Stimulated activated CD4-positive, alpha-beta T cell treated with anti-CD3 and anti-CD28 coated beads, Interleukin-15, amount 100 ng/mL, for 1 hour (primary cell): ENCODE data around the gene KIAA1671.
A peak's percentile ranks its signal among the peaks of the same experiment; 100 is the strongest.

ENCODE experiments used
- DNase-seq, 2 donors: peaks; one replicate each; pipeline ENCODE4 v3.0.0-alpha.2; 2020; ENCODE audit warnings: low read depth in 1 of 2, low spot score in 1 of 2

The KIAA1671 gene

DNA sequence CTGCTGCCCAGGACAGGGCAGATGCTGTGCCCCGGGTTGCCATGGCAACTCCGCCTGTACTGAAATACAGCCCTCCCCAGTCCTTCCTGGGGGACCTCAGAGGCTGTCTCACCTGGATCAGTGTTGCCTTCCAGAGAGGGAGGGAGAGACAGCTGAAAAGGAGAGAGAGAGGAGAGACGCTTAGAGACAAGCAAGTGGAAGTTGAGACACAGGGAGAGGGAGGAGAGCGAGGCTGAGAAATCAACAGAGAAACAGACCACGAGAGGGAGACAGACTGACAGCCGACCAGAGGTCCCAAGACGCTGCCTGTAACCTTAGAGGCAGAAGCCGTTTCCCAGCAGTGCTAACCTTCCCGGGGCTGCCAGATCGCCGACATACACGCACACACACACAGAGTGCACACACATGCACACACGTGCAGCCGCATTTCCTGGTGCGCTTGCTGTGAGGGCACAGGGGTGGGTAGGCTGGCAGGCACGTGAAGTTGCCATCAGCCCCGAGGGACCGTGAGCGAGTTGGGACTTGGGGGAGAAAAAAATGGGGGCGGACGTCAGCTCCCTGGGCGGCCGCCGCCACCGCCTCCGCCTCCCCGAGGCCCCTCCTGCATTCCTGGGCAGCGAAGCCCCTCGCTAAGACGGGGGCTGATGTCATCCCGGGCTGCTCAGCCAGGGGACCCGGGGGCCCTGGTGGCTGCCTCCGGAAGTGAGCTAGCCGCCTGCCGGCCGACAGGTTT lies 158.5 kb downstream of the KIAA1671 start:
- DNase-seq: peak; percentile 14 to 16

DNA sequence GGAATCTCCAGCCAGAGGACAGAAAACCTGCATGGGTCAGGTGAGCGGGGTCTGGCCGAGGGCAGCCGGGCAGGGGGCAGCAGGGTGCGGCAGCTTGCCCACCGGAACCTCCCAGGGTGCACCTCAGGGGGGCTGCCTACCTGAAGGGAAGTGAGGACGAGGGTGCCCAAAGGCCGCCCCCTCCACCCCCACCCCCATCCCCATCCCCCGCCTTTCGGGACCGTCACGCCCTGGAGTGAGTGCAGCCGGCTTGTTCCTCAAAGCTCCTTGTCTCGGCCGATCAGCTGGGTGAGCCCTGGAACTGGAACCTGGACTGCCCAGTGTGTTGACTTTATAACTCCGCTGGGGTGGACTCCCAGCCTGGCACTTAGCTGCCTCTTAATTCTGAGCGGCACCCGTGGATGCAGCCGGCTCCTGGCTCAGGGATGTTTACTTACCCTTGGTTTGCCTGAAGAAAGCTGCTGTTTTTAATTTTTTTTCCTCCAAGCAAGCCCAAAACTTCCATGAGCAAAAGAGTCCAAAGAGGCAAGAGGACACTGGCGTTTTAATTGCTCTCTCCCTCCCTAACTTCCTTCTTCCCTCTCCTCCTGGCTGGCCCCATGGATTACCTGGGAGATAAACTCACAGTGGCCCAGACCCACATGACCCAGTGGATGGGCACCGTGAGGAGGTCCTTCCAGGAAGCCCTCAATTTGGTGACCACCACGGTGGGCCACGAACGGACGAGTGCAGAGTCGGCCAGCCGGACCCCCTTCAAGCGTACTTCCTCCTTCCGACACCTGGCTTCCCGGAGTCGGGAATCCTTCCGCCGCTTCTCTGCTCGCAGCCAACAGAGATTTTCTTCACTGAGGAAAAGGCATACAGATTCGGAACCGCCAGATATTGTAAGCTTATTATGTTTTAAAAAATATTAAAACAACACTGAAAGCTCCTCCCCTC lies 159.3 kb downstream of the KIAA1671 start:
- DNase-seq: no peak

DNA sequence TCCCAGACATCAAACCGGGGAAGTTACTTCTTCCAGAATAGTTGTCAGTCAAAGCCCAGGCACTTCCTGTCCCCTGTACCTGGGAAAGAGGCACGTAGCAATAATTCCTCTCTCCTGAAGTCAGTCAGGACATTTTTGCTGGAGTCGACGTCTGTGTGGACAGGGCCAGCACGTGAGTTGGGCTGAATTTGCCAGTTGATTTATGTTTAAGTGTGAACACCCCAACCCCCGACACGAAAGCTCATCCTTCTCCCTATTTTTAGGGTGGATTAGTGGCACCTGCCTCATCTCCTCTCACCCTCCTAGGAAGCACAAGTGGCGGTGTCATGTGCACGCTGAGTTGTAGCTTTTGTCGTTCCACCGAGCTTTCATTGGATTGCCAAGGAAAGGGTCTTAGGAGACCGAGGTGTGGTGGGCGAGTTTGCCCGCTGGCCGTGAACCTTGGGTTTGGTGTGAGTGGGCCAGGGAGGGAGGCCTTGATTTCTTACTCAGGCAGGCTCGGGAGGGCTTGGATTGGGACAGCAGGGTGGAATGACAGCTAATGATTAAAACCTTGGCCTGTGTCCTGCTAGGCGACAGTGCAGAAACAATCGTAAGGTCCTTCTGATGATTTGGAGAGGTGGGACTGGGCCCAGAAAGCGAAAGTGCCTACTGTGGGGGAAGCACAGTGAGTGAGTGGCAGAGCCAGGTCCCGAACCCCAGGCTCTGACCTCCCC lies 160.2 kb downstream of the KIAA1671 start:
- DNase-seq: no peak

GRCh38 chr22:25113316-25113721 lies 160.8 kb downstream of the KIAA1671 start:
- no peak for DNase-seq

DNA sequence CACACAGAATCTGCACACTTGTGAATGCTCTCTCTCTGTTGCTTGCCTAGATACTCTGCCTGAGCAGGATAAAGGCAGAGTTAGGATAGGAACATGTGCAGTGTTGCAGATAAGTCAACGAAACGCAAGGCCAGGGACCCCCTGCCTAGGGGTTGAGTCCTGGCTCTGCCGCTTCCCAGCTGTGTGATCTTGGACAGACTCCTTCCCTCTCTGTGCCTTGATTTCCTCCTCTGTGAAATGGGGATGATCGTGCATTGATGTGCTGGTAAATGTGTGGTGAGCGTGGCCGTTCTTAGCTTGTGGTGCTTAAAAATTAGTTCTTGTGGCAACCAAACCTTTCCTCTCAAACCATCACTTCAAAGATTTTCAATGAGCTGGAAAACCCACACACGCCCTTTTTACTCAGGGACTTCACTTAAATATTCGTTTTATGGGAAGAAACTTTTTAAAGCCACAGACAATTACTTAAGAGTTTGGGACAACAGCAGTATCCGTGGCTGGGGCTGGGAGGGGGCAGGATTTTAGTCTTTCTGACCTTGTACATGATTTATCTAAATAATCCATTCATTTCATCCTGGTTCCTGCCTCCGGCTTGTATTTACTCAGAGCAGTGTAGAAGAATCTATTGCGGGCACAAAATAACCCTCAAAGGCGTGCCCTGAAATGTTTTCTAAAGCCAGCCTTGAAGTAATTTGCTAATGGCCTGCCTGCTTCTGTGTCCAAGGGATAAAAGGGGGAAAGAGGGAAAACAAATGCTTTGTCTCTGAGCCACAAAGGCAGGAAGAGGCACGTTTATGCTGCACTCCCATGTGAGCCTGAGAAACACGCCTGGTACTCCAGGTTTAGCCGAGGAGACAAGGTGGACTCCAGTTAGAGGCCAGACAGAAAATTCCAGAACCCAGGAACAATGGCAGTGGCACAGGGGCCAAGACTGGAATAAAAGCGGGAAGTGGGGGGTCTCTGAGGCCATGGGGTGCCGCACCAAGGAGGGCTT lies 162.2 kb downstream of the KIAA1671 start:
- DNase-seq: no peak

DNA sequence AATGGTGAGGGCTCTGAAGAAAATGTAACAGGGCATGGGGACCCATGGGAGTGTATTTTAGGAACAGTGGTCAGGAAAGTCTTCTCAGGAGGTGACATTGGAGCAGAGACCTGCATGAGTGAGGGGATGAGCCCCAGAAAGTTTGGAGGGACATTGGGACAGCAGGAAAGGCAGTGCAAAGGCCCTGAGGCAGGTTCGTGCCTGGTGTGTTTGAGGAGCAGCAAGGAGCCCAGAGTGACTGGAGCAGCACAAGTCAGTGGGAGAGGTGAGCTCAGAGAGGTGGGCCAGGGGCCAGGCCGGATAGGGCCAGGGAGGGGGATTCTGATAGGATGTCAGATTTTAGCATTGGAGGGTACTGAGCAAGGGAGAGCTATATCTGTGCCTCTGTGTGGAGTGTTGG lies 167.1 kb downstream of the KIAA1671 start:
- no peak for DNase-seq

- DNase-seq: no peak
These were observed 167.6 kb downstream of the KIAA1671 start for GRCh38 chr22:25120093-25120561.

GRCh38 chr22:25120761-25121212 lies 168.3 kb downstream of the KIAA1671 start:
- no peak for DNase-seq

- DNase-seq: no peak
These were observed 169.7 kb downstream of the KIAA1671 start for GRCh38 chr22:25122136-25122764.

DNA sequence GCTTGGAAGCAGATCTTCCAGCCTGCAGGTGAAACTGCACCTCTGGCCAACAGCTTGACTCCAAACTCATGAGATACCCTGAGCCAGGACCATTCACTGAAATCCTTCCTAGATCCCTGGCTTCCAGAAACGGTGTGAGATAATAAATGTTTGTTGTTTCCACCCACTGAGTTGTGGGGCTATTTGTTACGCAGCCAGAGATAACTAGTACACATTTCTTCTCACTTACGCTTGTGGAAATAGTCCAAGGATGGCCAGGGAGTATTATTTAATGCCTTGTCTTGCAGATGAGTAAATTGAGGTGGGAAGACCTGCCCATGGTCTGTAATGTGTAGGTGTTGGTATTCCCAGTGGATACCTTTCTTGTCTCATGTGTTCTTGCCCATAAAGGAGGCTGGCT lies 171.2 kb downstream of the KIAA1671 start:
- no peak for DNase-seq

- DNase-seq: no peak
These were observed 173.3 kb downstream of the KIAA1671 start for GRCh38 chr22:25125693-25126357.

DNA sequence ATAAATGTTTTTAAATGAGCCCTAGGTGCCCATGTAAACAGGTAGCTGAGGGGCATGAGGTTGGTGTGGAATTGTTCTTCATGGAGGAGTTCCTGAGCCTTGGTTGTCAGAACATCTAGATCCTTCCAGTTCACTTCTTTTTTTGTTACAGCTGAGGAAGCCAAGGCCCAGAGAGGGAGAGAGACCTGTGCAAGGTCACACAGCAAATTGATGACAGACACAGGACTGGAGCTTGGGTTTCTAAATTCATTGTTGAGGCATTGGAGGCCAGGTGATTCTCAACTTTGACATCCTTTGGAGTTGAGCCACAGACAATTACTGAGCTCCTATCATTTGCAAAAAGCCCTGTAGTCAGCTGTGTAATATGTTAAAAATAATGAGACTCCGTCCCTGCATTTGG lies 174.0 kb downstream of the KIAA1671 start:
- no peak for DNase-seq

DNA sequence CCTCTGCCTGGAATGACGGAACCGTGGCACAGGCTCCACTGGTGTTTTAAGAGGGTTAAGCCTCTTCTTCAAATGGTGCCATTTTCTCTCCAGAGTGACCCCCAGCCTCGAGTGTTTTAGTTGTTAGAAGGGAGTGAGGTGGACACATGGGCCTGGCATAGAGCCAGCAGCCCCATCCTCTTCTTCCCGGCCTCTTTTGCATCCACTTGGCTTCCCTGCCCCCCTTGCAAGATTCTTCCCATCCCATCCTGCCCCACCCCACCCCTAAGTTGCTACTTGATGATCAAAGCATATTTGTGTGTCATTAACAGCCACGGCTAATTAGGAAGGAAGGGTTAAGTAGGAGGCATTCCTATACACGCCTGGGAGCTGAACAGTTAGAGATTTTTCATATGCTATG lies 174.8 kb downstream of the KIAA1671 start:
- no peak for DNase-seq

DNA sequence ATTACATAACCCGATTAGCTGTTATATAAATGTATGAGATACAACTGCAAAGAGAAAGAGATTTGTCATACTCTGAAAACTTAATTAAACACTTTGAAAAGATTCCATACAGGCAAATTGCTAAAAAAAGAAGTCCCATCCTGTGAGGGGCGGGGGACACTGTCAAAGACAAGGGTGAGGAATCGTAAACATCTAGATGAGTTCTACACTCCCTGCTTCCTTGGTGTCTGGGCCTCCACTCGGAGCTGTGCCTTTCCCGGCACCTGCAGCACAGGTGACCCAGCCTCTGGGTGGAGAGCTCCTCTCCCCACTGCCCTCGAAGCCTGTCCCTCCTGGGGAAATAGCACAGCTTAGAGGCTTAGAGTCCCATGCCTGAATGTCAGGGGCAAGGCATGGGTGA lies 177.9 kb downstream of the KIAA1671 start:
- no peak for DNase-seq

- DNase-seq: no peak
These were observed 178.8 kb downstream of the KIAA1671 start for GRCh38 chr22:25131198-25131887.

DNA sequence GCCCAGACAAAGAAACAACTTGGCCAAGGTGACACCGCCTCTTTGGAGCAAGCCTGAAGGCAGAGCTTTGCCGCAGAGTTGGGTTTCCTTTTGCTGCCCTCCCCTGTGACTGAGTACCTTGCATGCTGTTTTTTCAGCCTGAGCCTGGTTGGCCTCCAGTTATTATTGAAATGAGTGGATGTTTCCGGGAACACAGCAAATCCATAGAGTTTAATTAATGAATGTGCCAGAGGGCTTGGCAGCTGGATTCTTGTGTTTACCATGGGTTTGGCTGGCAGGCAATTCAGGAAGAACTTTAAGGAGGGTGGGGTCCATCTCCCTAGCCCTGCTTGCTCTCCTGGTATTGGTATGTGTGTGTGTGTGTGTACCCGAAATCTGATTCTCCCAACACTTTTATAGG lies 181.5 kb downstream of the KIAA1671 start:
- DNase-seq: no peak

DNA sequence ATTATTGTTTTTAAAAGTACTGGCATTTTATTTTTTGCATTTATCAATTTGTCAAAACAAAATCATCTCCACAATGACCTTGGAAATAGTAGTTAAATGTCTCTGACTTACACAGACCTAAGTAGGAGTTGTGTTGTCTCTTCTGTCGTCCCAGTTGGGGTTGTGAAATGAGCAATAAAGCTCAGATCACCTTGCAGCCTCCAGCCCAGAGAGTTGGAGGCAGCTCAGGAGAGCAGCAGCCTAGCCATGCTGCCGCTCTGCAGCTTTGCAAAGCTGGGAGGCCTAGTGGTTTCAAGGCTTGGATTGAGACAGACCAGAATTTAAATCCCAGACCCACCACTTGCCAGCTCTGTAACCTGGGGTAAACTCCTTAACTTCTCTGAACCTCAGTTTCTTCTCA lies 181.9 kb downstream of the KIAA1671 start:
- DNase-seq: no peak

GRCh38 chr22:25136953-25137576 lies 184.5 kb downstream of the KIAA1671 start:
- no peak for DNase-seq
